Ishikawa (cell line): Measurements from ENCODE around the gene YIPF5.

Experiments used
- CEBPB ChIP-seq: IDR thresholded peaks from 2 replicates; pipeline ENCODE4 v1.6.1; 2012
- CREB1 ChIP-seq: IDR thresholded peaks from 2 replicates; pipeline ENCODE4 v1.6.1; 2012; ENCODE audit warnings: low read depth
- EGR1 ChIP-seq: IDR thresholded peaks from 2 replicates; pipeline ENCODE4 v1.6.1; 2012
- EP300 ChIP-seq: IDR thresholded peaks from 2 replicates; pipeline ENCODE4 v1.6.1; 2012; ENCODE audit warnings: borderline replicate concordance
- FOXM1 ChIP-seq: IDR thresholded peaks from 2 replicates; pipeline ENCODE4 v1.6.1; 2012; ENCODE audit warnings: low read depth, borderline replicate concordance
- MAX ChIP-seq: IDR thresholded peaks from 2 replicates; pipeline ENCODE4 v1.6.1; 2012
- NFIC ChIP-seq: IDR thresholded peaks from 2 replicates; pipeline ENCODE4 v1.6.1; 2012
- RAD21 ChIP-seq: IDR thresholded peaks from 2 replicates; pipeline ENCODE4 v1.6.1; 2012; ENCODE audit warnings: low read depth
- TAF1 ChIP-seq: IDR thresholded peaks from 2 replicates; pipeline ENCODE4 v1.6.1; 2012; ENCODE audit warnings: low read depth, mild to moderate bottlenecking
- TCF12 ChIP-seq: IDR thresholded peaks from 2 replicates; pipeline ENCODE4 v1.6.1; 2012; ENCODE audit warnings: low read depth
- TEAD4 ChIP-seq: IDR thresholded peaks from 2 replicates; pipeline ENCODE4 v1.6.1; 2012
- YY1 ChIP-seq: IDR thresholded peaks from 2 replicates; pipeline ENCODE4 v1.6.1; 2012; ENCODE audit warnings: low read depth
- ZBTB7A ChIP-seq: IDR thresholded peaks from 2 replicates; pipeline ENCODE4 v1.6.1; 2012; ENCODE audit warnings: low read depth
- TF ChIP-seq, protein P1 (sequence below): IDR thresholded peaks from 2 replicates; pipeline ENCODE4 v1.6.1; 2012
- TF ChIP-seq, protein P2 (sequence below): IDR thresholded peaks from 2 replicates; pipeline ENCODE4 v1.6.1; 2012; ENCODE audit warnings: low read depth, mild to moderate bottlenecking

Gene YIPF5

DNA sequence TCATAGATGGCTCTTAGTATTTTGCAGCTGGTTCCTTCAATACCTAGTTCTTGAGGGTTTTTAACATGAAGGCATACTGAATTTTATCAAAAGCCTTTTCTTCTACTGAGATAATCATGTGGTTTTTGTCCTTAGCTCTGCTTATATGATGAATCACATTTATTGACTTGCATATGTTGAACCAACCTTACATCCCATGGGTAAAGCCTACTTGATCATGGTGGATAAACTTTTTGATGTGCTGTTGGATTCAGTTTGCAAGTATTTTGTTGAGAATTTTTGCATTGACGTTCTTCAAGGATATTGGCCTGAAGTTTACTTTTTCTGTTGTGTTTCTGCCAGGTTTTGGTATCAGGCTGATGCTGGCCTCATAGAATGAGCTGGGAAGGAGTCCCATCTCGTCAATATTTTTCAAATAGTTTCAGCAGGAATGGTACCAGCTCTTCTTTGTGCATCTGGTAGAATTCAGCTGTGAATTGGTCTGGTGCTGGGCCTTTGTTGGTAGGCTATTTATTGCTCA lies 49.7 kb downstream of the YIPF5 start:
- no peak for TF ChIP-seq EGR1
- no peak for TF ChIP-seq RAD21
- TF ChIP-seq FOXM1, result no peak
- TF ChIP-seq, protein P1, sequence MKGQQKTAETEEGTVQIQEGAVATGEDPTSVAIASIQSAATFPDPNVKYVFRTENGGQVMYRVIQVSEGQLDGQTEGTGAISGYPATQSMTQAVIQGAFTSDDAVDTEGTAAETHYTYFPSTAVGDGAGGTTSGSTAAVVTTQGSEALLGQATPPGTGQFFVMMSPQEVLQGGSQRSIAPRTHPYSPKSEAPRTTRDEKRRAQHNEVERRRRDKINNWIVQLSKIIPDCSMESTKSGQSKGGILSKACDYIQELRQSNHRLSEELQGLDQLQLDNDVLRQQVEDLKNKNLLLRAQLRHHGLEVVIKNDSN, result no peak
- TF ChIP-seq YY1, result no peak
- TF ChIP-seq MAX, result no peak
- TF ChIP-seq, protein P2, sequence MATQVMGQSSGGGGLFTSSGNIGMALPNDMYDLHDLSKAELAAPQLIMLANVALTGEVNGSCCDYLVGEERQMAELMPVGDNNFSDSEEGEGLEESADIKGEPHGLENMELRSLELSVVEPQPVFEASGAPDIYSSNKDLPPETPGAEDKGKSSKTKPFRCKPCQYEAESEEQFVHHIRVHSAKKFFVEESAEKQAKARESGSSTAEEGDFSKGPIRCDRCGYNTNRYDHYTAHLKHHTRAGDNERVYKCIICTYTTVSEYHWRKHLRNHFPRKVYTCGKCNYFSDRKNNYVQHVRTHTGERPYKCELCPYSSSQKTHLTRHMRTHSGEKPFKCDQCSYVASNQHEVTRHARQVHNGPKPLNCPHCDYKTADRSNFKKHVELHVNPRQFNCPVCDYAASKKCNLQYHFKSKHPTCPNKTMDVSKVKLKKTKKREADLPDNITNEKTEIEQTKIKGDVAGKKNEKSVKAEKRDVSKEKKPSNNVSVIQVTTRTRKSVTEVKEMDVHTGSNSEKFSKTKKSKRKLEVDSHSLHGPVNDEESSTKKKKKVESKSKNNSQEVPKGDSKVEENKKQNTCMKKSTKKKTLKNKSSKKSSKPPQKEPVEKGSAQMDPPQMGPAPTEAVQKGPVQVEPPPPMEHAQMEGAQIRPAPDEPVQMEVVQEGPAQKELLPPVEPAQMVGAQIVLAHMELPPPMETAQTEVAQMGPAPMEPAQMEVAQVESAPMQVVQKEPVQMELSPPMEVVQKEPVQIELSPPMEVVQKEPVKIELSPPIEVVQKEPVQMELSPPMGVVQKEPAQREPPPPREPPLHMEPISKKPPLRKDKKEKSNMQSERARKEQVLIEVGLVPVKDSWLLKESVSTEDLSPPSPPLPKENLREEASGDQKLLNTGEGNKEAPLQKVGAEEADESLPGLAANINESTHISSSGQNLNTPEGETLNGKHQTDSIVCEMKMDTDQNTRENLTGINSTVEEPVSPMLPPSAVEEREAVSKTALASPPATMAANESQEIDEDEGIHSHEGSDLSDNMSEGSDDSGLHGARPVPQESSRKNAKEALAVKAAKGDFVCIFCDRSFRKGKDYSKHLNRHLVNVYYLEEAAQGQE, result no peak
- TF ChIP-seq ZBTB7A, result no peak
- TF ChIP-seq CREB1, result no peak
- no peak for TF ChIP-seq CEBPB
- TF ChIP-seq EP300, result no peak
- TF ChIP-seq TEAD4, result no peak

DNA sequence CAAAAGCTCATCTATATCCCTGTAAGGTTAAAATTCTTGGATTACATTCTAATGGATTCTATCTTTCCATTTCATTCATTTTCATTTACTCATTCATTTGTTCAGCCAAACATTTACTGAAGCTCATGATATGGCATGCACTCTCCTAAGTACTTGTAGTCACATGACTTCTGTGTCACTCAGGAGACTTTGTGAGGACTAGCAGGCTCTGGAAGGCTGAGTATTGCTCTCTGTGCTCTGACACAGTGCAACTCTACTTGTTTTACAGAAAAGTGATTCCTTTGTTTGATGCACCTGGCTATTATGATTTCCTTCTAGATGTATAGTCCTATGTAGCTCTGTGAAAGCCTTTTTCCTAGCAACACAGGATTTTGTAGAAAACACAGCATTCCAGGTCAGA lies 53.0 kb downstream of the YIPF5 start:
- TF ChIP-seq TAF1, result no peak
- TF ChIP-seq TEAD4, result no peak
- TF ChIP-seq CEBPB, result no peak

GRCh38 chr5:144114571-144114970 lies 55.9 kb downstream of the YIPF5 start:
- TF ChIP-seq CEBPB (no peak), NFIC (no peak), CREB1 (no peak), TEAD4 (no peak), TCF12 (no peak), ZBTB7A (no peak), EP300 (no peak), EGR1 (no peak)
- TF ChIP-seq, protein P1, result no peak
